Activated naive CD8-positive, alpha-beta T cell treated with anti-CD3 and anti-CD28 coated beads, Interleukin-2, amount 50 U/mL, for 24 hours (primary cell): Measurements from ENCODE around the gene OR13C4.

Experiments used
- ATAC-seq: fragments of 150-1000 bp; cut with Tn5 transposase; one replicate; pipeline ENCODE4 v1.10.0; 2021
- DNase-seq: peaks from one replicate; pipeline ENCODE4 v3.0.0; 2021
- H3K27ac Mint-ChIP-seq: one replicate; pipeline ENCODE4 v1.8.0; 2021; ENCODE audit warnings: mild to moderate bottlenecking, mixed read lengths
- H3K27me3 Mint-ChIP-seq: one replicate; pipeline ENCODE4 v1.8.0; 2021; ENCODE audit warnings: mixed read lengths
- H3K36me3 Mint-ChIP-seq: one replicate; pipeline ENCODE4 v1.8.0; 2021; ENCODE audit warnings: low read depth, mixed read lengths
- H3K4me1 Mint-ChIP-seq: one replicate; pipeline ENCODE4 v1.8.0; 2021; ENCODE audit warnings: mixed read lengths
- H3K4me3 Mint-ChIP-seq: one replicate; pipeline ENCODE4 v1.8.0; 2021; ENCODE audit warnings: mild to moderate bottlenecking, moderate library complexity, mixed read lengths
- H3K9me3 Mint-ChIP-seq: one replicate; pipeline ENCODE4 v1.8.0; 2021; ENCODE audit warnings: mixed read lengths

The OR13C4 gene

DNA sequence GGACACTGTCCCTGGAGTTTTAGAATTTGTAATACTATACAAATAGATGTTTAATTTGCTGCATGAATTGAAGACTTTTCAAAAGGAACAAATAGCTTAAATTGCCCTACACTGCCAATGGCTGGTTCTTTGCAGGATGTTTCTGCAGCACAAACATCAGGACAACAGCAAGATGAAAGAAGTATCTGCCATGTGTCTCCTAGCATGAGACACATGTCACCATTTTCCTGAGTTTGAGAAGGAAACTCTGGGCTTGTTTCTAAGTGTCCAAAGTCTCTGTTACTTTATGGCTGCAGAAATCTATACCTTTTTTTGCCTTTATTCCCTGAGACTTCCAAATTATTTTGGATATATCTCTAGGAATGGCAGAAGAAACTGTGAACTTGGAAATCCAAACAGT is 23.6 kb downstream of the OR13C4 start:
- no peak for ATAC-seq
- Mint-ChIP-seq H3K36me3 (no peaks in the 10 kb centered on the region), H3K9me3 (peaks cover 4% of the 10 kb centered on the region), H3K27ac (no peak overlapping the region), H3K4me1 (no peaks in the 10 kb centered on the region), H3K4me3 (no peak overlapping the region), H3K27me3 (no peaks in the 10 kb centered on the region)
- DNase-seq: no peak

GRCh38 chr9:104494808-104495207 is 32.2 kb downstream of the OR13C4 start:
- Mint-ChIP-seq H3K4me3 (no peak overlapping the region), H3K36me3 (no peaks in the 10 kb centered on the region), H3K27ac (no peak overlapping the region), H3K9me3 (no peaks in the 10 kb centered on the region), H3K4me1 (no peaks in the 10 kb centered on the region), H3K27me3 (no peaks in the 10 kb centered on the region)
- ATAC-seq (no peak), DNase-seq (no peak)

DNA sequence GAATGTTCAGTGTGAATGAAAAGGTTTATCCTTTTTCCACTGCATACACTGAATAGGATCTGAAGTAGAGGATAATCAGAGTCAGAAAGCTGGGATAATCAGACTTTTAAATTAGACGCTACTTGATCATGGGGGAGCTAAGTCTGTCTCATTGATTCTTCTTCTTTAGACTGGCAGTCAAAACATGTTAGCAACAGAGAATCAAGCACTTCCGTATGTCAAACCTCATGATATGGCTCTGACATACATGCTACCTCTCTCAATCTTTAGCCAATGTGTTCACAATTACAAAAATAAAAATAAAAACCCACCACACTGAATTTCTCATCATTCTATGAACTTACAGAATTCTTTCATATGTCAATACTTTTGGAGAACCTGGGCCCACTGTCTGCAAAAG is 42.0 kb downstream of the OR13C4 start:
- no peaks in the 10 kb centered on the region for H3K9me3 Mint-ChIP-seq
- H3K4me1 Mint-ChIP-seq: no peaks in the 10 kb centered on the region
- ATAC-seq (no peak), DNase-seq (no peak)
- H3K4me3 Mint-ChIP-seq: no peak overlapping the region
- H3K27ac Mint-ChIP-seq: no peak overlapping the region
- no peaks in the 10 kb centered on the region for H3K36me3 Mint-ChIP-seq
- peaks cover 2% of the 10 kb centered on the region for H3K27me3 Mint-ChIP-seq

- no peak for ATAC-seq
- H3K27me3 Mint-ChIP-seq: peaks cover 2% of the 10 kb centered on the region
- no peak overlapping the region for H3K4me3 Mint-ChIP-seq
- no peak for DNase-seq
- no peaks in the 10 kb centered on the region for H3K36me3 Mint-ChIP-seq
- no peaks in the 10 kb centered on the region for H3K9me3 Mint-ChIP-seq
- H3K27ac Mint-ChIP-seq: no peak overlapping the region
- H3K4me1 Mint-ChIP-seq: no peaks in the 10 kb centered on the region
Measured at GRCh38 chr9:104482921-104483570, 44.0 kb downstream of the OR13C4 start.
